ACHN (cell line): Measurements from ENCODE around the gene TLK2.
"Not testable (repeated sequence)": the region's sequence is repeated elsewhere in the genome, so short reads cannot be mapped to it uniquely, and the experiment has no call there.

Experiments
- DNase-seq: peaks from one replicate; pipeline ENCODE4 v3.0.0-alpha.2; 2015
- in situ Hi-C: cut with HindIII; loops from 2 replicates; pipeline ENCODE4 v1.10.0; 2017; ENCODE audit warnings: low sequenced_read_pairs, low pct_ligation_motif_present, low pct_unique_long_range_greater_than_20kb

Gene TLK2

DNA sequence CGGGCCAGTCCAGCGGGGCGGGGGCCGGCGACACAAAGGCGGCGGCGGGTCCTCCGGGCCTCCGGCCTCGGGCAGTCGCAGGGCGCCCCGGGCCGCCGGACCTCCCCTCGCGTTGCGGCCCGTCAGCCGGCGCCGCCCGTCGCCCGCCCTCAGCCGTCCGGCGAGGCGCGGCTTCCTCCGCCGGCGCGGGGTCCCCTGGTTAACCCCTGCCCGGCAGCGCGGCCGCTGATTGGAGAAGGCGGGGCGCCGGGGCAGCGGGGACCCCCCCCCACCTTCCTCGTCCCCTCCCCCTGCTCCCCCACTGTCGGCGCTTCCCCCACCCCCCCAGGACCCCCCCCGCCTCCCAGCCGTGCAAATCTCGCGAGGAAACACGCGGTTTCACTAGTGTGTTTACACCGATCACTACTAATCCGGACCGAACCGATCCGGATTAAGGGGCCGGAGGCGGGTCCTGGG is at the start of gene TLK2:
Gene TLK2, plus strand, starts transcription at position 402 of the 456 bp plus-strand sequence. CDS start 2,301 bp downstream, outside the sequence.
- in situ Hi-C loops: no loop called here
- peak; percentile 86 for DNase-seq

- DNase-seq: not testable (repeated sequence)
These were observed 43.4 kb upstream of the TLK2 start for GRCh38 chr17:62435251-62435650.

GRCh38 chr17:62441181-62441580 is 37.4 kb upstream of the TLK2 start:
- in situ Hi-C loops, DNase-seq: not testable (repeated sequence)

More at GRCh38 chr17:62435251-62435650, 43.4 kb upstream of the TLK2 start:
- in situ Hi-C loops: not testable (repeated sequence)

- in situ Hi-C loops: no loop called here
- DNase-seq: no peak
These were observed 34.6 kb upstream of the TLK2 start for GRCh38 chr17:62444063-62444462.

- in situ Hi-C loops, DNase-seq: not testable (repeated sequence)
These were observed 32.8 kb upstream of the TLK2 start for GRCh38 chr17:62445791-62446190.

DNA sequence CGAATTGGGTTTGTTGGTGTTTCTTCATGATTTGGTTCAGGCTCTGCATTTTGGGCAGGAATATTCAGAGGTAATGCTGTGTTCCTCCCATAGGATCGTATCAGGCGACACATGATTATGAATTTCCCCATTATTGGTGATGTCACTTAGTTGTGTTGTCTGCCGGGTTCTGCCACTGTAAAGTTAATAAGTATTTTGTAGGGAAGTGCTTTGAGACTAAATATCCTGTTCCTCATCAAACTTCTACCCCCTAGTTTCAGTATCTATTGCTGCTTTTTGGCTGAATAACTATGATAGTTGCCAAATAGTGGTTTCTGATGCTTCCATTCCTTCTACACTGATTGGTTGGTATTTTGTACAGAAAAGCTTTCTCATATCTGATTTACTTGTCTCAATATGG is 26.4 kb upstream of the TLK2 start:
- DNase-seq, in situ Hi-C loops: not testable (repeated sequence)

DNA sequence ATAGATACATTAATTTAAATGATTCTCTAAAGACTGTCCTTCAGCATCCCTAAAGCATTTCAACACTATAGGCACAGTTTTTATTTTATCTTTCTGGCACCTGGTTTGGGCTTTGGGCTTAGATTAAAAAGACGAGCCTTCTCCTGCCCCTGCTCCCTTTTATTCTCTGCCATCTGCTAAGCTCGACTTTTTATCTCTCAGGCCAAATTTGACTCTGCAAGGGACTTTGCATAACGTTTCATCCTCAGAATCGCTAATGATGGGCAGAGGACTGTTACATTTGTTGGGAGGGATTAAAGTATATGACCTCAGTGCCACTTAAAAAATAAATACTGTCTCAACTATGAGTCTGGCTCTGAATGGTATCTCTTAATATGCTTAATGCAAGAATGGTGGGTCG is 25.6 kb upstream of the TLK2 start:
- in situ Hi-C loops: not testable (repeated sequence)

DNA sequence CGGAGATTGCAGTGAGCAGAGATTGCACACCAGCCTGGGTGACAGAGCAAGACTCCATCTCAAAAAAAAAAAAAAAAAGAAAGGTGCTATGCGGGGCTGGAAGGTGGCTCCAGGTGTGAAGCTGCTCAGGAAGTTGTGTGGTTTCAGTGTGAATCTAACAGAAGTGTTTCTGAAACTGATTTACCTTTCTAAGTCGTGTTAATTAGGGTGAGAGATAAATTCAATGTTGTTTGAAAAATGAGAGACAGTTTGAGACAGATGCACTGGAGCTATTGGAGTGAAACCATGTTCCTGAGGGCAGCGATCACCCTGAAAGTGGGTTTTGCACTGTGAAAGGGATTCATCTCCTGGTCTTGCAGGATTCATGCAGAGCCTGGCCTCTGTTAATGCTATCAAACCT is 25.0 kb upstream of the TLK2 start:
- DNase-seq, in situ Hi-C loops: not testable (repeated sequence)

More for the DNA sequence above, 25.6 kb upstream of the TLK2 start:
- DNase-seq: not testable (repeated sequence)

DNA sequence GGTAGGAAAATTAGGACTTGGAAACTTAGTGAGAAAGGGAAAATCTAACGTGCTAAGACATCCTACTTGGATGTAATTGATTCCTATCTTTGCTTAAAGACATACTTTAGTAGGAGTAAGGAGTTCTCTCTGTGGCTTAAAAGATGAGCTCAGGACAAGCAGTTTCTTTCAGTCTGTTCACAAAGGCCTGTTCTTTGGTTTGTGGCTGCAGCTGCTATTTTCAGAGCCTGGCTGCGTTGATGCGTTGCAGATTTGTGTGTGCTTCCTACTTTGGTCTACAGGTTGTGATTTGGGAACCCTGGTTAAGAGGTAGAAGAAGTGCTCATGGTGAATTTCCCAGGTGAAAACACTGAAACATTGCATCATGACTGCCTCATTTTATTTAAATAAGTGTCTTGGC is 24.5 kb upstream of the TLK2 start:
- in situ Hi-C loops, DNase-seq: not testable (repeated sequence)

- no peak for DNase-seq
- in situ Hi-C loops: no loop called here
These were observed 22.6 kb upstream of the TLK2 start for GRCh38 chr17:62456016-62456415.

- DNase-seq, in situ Hi-C loops: not testable (repeated sequence)
These were observed 20.1 kb upstream of the TLK2 start for GRCh38 chr17:62458483-62458882.

- DNase-seq, in situ Hi-C loops: not testable (repeated sequence)
These were observed 14.2 kb upstream of the TLK2 start for GRCh38 chr17:62464422-62464821.

DNA sequence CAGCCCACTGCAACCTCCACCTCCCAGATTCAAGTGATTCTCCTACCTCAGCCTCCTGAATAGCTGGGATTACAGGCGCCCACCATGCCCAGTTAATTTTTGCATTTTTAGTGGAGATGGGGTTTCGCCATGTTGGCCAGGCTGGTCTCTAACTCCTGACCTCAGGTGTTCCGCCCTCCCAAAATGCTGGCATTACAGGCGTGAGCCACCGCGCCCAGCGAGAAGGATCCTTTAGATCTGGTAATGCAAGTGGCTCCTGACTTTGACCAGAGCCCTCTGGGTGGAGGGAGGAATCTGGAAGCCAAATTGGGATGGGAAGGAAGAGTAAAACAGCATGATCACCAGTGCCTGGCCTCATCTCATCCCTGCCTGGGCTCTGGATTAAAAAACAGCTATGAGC is 13.4 kb upstream of the TLK2 start:
- DNase-seq, in situ Hi-C loops: not testable (repeated sequence)

DNA sequence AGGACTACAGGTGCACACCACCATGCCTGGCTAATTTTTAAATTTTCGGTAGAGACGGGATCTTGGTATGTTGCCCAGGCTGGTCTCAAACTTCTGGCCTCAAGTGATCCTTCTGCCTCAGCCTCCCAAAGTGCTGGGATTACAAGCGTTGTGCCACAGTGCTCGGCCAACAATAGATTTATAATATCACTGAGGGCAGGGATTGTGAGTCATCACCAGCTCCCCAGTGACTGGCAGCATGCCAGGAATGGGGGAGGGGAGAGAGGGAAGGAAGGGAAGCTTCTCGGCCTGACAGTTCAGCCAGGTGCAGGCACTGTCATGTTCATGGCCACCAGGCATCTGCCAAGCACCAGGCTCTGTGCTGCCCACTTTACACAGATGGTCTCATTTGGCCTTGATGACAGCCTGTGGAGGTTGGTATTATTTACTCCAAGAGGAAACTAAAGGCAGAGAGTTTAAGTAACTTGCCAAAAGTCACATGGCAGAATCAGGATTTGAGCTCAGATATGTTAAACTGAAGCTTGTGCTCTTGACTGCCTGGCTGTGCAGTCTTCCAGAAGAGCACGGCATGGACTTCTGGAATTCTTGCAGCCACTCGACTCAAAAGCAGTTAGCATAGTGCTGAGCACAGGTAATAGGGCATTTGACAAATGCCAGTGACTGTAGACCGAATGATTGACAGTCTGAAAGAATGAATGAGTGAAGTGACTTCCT is 7.8 kb upstream of the TLK2 start:
- in situ Hi-C loops: not testable (repeated sequence)
- DNase-seq: peak; percentile 75

DNA sequence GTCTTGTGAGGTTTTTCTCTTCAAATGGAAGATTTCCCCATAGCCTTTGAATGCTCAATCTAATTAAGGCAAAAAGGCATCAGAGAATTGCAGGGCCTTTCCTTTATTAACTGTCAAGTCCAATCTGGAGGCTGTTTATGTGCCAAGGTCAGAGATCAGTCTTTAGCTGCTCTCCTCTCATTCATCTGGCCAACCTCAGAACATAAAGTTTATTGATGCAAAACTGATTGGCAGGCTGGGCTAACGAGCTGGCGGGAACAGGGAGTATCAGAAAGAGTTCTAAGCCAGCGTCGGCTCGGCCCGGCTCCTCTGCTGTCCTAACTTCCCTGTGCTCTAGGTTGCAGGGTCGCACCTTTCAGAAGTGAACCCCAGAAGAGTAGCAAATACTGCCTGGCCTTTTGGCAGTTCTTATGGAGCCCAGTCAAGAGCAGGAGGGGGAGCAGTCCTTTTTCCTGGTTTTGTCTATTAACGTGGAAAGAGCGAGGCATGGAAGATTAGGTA is 7.2 kb upstream of the TLK2 start:
- DNase-seq, in situ Hi-C loops: not testable (repeated sequence)

GRCh38 chr17:62473030-62473982 is 5.3 kb upstream of the TLK2 start:
- DNase-seq, in situ Hi-C loops: not testable (repeated sequence)

GRCh38 chr17:62477111-62477510 is 1.5 kb upstream of the TLK2 start:
- in situ Hi-C loops, DNase-seq: not testable (repeated sequence)

DNA sequence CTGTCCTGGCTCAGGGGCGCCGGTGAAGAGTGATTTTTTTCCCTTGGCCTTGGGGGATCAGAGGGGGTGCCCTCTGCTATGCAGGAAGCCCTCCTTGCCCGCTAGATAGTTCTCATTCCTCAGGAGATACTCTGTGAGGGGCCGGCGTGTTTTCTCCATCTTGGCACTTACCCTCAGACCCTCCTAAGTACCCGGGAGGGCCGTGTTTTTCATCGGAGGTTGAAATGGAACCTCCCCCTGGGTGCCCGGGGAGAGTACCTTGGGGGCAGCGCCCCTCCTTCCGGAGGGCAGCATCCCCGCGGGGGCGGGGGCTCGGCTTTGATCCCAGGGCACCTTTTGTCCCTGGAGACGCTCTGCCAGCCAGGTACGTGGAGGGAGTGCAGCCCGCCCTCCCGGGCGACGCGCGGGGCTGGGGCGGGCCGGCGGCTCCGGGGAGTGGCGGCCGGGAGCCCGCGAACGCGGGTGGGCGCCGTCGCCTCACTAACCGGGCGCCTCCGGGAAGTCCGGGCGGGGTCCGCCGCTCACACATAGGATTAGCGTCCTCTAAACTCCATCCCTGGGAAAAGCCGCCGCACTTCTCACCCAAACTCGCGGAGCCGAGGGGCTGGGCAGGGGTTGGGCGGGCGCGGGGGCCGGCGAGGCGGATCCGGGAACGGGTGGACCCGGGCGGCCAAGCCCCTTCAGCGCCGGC is 762 bp upstream of the TLK2 start:
- DNase-seq: peak; percentile 11
- in situ Hi-C loops: not testable (repeated sequence)
